Thyroid gland (tissue), 4 donors: ENCODE data around the gene SRSF6.

ENCODE experiments used
- POLR2A ChIP-seq, 2 donors: fragments of 450-650 bp; IDR thresholded peaks; one replicate each; pipeline ENCODE4 v1.6.1; 2017; ENCODE audit warnings: antibody characterized with exemption in 2 of 2, mild to moderate bottlenecking in 2 of 2, moderate library complexity in 1 of 2
- TF ChIP-seq, protein P1 (sequence below), 6 experiments: fragments of 200-600 bp in 3 of 6; fragments of 450-650 bp in 3 of 6; sonication (generic) in 3 of 6; IDR thresholded peaks; one replicate each; pipeline ENCODE4 v1.5.1; 2016 to 2019; ENCODE audit warnings: antibody characterized with exemption in 6 of 6, mild to moderate bottlenecking in 2 of 6, inconsistent platforms in 1 of 6, moderate library complexity in 1 of 6

DNA sequence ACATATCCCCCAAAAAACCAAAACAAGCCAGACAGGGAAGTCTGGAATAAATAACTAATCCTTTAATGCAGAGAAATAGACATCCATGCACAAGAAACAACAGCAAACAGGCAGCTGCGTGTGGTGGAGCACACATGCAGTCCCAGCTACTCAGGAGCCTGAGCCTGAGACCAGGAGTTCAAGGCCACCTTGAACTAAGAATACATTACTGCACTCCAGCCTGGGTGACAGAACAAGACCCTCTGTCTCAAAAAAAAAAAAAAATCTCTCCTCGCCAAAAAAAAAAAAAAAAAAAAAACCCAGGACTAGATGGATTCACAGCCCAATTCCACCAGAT is 48.2 kb upstream of the SRSF6 start:
- TF ChIP-seq POLR2A (IDR thresholded peaks at IDR 0.05), result no peak
- TF ChIP-seq, protein P1, sequence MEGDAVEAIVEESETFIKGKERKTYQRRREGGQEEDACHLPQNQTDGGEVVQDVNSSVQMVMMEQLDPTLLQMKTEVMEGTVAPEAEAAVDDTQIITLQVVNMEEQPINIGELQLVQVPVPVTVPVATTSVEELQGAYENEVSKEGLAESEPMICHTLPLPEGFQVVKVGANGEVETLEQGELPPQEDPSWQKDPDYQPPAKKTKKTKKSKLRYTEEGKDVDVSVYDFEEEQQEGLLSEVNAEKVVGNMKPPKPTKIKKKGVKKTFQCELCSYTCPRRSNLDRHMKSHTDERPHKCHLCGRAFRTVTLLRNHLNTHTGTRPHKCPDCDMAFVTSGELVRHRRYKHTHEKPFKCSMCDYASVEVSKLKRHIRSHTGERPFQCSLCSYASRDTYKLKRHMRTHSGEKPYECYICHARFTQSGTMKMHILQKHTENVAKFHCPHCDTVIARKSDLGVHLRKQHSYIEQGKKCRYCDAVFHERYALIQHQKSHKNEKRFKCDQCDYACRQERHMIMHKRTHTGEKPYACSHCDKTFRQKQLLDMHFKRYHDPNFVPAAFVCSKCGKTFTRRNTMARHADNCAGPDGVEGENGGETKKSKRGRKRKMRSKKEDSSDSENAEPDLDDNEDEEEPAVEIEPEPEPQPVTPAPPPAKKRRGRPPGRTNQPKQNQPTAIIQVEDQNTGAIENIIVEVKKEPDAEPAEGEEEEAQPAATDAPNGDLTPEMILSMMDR (IDR thresholded peaks at IDR 0.05), result no peak
